Skin of body (tissue), 2 donors: ENCODE data around the gene CTNNBIP1. TPM values are rescaled to one million over a fixed set of nuclear protein-coding genes. Genes with fewer than 3 reads are reported as not detected.
"Not testable (repeated sequence)": the region's sequence is repeated elsewhere in the genome, so short reads cannot be mapped to it uniquely, and the experiment has no call there.

Experiments used
- DNase-seq: peaks from one replicate; lab custom pipeline; 2025; lab: John Stamatoyannopoulos, UW
- total RNA-seq: library from RNA; depleted of rRNA; stranded (reverse); fragments of >200 nt; gene quantifications from one replicate; pipeline ENCODE4 v1.2.3, GENCODE V29; 2014

Gene CTNNBIP1
- total RNA-seq, 1 donor from 2014 or later = 33.6 TPM

DNA sequence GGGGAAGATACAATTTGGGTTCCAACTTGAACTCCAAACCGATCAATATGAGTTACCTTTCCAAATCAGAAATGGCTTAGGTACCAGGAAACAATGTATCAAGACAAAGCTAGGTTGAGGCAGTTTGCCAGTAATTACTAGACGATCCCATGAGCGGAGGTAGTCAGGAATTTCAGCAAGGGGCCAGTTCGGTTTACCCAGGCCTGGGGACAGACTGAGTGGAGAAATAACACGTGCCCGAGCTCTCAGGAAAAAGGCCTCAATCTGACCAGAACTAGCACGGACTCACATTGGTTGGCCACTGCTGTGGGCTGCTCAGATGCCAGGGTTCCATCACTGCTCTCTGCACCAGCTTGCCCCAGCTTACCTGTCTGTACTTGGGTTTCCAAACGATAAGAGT is 101.6 kb downstream of the CTNNBIP1 start:
- no peak for DNase-seq

DNA sequence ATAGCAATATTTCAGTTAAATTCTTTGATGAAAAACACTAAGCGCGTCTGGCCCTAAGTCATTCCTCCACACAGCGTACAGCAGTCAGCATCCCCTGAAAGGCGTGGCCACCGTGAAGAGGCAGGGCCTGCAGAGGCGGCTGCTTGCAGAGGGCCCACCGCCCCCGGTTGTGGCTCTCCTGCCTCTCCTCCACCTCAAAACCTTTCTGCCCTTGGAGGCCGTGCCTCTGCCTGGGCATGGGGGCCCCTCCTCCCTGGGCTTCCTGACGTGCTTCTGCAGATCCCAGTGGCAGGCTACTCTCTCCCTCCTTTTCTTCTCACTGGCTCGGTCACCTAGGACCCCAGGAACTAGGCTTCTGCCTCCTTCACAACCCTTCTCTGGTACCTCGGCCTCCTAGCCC is 102.5 kb downstream of the CTNNBIP1 start:
- no peak for DNase-seq

DNA sequence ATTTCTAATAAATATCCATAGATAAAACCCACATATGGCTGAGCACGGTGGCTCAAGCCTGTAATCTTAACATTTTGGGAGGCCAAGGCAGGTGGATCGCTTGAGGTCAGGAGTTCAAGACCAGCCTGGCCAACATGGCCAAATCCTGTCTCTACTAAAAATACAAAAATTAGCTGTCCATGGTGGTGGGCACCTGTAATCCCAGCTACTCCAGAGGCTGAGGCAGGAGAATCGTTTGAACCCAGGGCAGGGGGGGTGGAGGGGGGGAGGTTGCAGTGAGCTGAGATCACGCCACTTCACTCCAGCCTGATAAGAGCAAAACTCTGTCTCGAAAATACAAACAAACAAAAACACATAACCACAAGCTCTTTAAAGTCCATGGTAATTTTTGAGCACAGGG is 104.1 kb downstream of the CTNNBIP1 start:
- DNase-seq = not testable (repeated sequence)

DNA sequence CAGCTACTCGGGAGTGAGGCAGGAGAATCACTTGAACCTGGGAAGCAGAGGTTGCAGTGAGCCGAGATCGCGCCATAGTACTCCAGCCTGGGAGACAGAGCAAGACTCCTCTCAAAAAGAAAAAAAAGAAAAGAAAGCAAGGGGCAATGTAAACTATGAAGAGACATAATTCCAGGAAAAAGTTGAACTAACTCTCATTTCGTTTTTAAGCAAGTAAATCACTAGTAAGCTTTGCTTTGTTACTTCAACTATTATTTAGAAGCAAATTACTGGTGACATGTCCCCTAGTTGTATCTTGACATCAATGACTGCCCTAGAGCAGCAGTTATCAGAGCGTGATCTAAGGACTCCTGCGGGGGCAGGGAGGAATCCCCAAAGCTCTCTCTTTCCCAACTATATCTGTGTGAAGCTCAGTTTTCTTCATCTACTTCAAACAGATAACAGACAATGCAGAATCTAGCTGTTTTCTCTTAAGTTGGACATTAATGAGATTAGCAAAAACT is 105.0 kb downstream of the CTNNBIP1 start:
- DNase-seq = no peak

DNA sequence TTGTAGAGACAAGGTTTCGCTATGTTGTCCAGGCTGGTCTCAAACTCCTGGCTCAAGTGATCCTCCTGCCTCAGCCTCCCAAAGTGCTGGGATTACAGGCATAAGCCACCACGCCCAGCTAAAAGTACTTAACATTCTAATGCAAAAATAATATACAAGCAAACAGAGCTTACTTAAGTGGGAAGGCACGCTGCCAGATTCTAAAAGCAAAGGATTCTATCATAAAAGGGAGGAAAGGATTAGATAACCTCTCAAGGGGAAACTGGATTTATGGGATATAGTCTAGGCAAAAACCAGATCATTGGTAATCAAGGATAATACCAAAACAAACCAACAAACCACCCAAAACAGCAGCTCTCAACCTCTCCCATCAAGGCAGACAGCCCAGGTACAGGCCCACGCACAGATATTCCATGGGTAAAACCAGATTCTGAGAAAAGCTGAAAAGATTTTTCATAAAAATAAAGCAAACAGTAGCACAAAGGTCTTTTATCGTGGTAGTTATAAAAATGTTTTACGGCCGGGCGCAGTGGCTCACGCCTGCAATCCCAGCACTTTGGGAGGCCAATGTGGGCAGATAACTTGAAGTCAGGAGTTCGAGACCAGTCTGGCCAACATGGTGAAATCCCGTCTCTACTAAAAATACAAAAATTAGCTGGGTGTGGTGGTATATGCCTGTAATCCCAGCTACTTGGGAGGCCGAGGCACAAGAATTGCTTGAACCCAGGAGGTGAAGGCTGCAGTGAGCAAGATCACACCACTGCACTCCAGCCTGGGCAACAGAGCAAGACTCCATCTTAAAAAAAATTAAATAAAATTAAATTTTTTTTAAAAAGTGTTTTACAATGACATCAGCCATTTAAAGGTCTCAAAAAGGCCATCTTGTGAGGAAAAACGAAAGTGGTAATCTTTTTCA is 106.8 kb downstream of the CTNNBIP1 start:
- DNase-seq = not testable (repeated sequence)

DNA sequence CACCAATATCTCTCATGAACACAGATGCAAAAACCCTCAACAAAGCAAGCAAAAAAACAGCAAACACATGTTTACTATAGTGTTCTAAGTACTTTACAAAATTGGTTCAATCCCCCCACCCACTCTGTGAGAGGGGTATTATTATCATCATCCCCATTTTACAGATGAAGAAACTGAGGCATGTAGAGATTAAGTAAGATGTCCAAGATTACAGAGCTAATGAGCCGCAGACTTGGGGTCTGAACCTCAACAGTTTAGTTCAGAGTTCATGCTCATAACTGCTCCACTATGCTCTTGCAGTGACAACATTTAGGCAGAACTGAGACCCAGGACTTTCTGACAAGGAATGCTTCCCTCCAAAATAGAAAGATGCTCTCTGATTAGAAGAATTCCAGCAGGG is 108.2 kb downstream of the CTNNBIP1 start:
- no peak for DNase-seq

Other genes with a start within 250 kb of the CTNNBIP1 start
- gene CLSTN1, start 86.3 kb downstream of the CTNNBIP1 start, total RNA-seq = 62.7 TPM
- gene LZIC, start 33.1 kb upstream of the CTNNBIP1 start, total RNA-seq = 36.3 TPM
- 10.0 TPM for gene NMNAT1, start 33.2 kb upstream of the CTNNBIP1 start, total RNA-seq
- gene RBP7, start 87.0 kb upstream of the CTNNBIP1 start, total RNA-seq = 11.6 TPM
- 34.7 TPM for gene UBE4B, start 122.7 kb upstream of the CTNNBIP1 start, total RNA-seq